ENCODE measurements around the gene PDCD2L. TPM values are rescaled to one million over a fixed set of nuclear protein-coding genes. Genes with fewer than 3 reads are reported as not detected.
"Not testable (repeated sequence)": the region's sequence is repeated elsewhere in the genome, so short reads cannot be mapped to it uniquely, and the experiment has no call there.

The PDCD2L gene
- polyA plus RNA-seq, 1 donor from 2014 or later: 47.5 TPM

GRCh38 chr19:34459614-34460013 is 55.4 kb downstream of the PDCD2L start:
- TF ChIP-seq EZH2 (IDR thresholded peaks at IDR 0.05; ENCODE audit: borderline replicate concordance, insufficient read depth, low read length, poor library complexity, severe bottlenecking): no peak
- no peak for TF ChIP-seq CTCF (IDR thresholded peaks at IDR 0.05; ENCODE audit: poor library complexity, severe bottlenecking)
- no peak for TF ChIP-seq MXI1 (conservative IDR thresholded peaks at IDR 0.05; ENCODE audit: poor library complexity, severe bottlenecking)
- no peak for TF ChIP-seq TAF1 (IDR thresholded peaks at IDR 0.05; ENCODE audit: low read depth)
- no peak for TF ChIP-seq RAD21 (conservative IDR thresholded peaks at IDR 0.05)
- TF ChIP-seq REST (IDR thresholded peaks at IDR 0.05; ENCODE audit: borderline replicate concordance): no peak
- TF ChIP-seq POLR2AphosphoS5 (IDR thresholded peaks at IDR 0.05): no peak
- H3K36me3 ChIP-seq (ENCODE audit: insufficient read depth, low read length): no peaks in the 10 kb centered on the region
- H3K79me2 ChIP-seq (replicated peaks; ENCODE audit: insufficient read depth, low read length): no peaks in the 10 kb centered on the region
- no peak overlapping the region for H2AFZ ChIP-seq (ENCODE audit: low read depth, low read length)
- no peaks in the 10 kb centered on the region for H3K9me2 ChIP-seq (ENCODE audit: insufficient read depth, low read length)
- H3K4me2 ChIP-seq (ENCODE audit: low read length): no peak overlapping the region
- no peaks in the 10 kb centered on the region for H3F3A ChIP-seq (ENCODE audit: insufficient read depth, low read length, poor library complexity, severe bottlenecking)
- H3K9ac ChIP-seq (ENCODE audit: low read length): no peak overlapping the region
- H4K20me1 ChIP-seq (ENCODE audit: insufficient read depth): no peaks in the 10 kb centered on the region
- H3K27me3 ChIP-seq (ENCODE audit: insufficient read depth, low read depth, low read length): no peaks in the 10 kb centered on the region
- no peak overlapping the region for H3K4me3 ChIP-seq (ENCODE audit: low read length)
- H3K27ac ChIP-seq (ENCODE audit: low read length): no peak overlapping the region
- no peaks in the 10 kb centered on the region for H3K9me3 ChIP-seq (ENCODE audit: low read length)

GRCh38 chr19:34461375-34462100 is 57.3 kb downstream of the PDCD2L start:
- TF ChIP-seq EZH2 (IDR thresholded peaks at IDR 0.05; ENCODE audit: borderline replicate concordance, insufficient read depth, low read length, poor library complexity, severe bottlenecking): no peak
- no peak for TF ChIP-seq RAD21 (conservative IDR thresholded peaks at IDR 0.05)
- no peak for TF ChIP-seq MXI1 (conservative IDR thresholded peaks at IDR 0.05; ENCODE audit: poor library complexity, severe bottlenecking)
- no peak for TF ChIP-seq POLR2AphosphoS5 (IDR thresholded peaks at IDR 0.05)
- no peak for TF ChIP-seq CTCF (IDR thresholded peaks at IDR 0.05; ENCODE audit: poor library complexity, severe bottlenecking)
- no peak for TF ChIP-seq TAF1 (IDR thresholded peaks at IDR 0.05; ENCODE audit: low read depth)
- TF ChIP-seq EP300 (conservative IDR thresholded peaks at IDR 0.05; ENCODE audit: poor library complexity, severe bottlenecking): no peak
- no peak for TF ChIP-seq REST (IDR thresholded peaks at IDR 0.05; ENCODE audit: borderline replicate concordance)
- no peak for TF ChIP-seq SMC3 (conservative IDR thresholded peaks at IDR 0.05; ENCODE audit: poor library complexity)
- H4K20me1 ChIP-seq (ENCODE audit: insufficient read depth): no peaks in the 10 kb centered on the region
- H3K79me2 ChIP-seq (replicated peaks; ENCODE audit: insufficient read depth, low read length): no peaks in the 10 kb centered on the region
- H3K27ac ChIP-seq (ENCODE audit: low read length): no peak overlapping the region
- no peaks in the 10 kb centered on the region for H3K27me3 ChIP-seq (ENCODE audit: insufficient read depth, low read depth, low read length)
- H3K36me3 ChIP-seq (ENCODE audit: insufficient read depth, low read length): no peaks in the 10 kb centered on the region
- no peak overlapping the region for H3K4me2 ChIP-seq (ENCODE audit: low read length)
- no peak overlapping the region for H2AFZ ChIP-seq (ENCODE audit: low read depth, low read length)
- H3K9ac ChIP-seq (ENCODE audit: low read length): no peak overlapping the region
- H3K9me2 ChIP-seq (ENCODE audit: insufficient read depth, low read length): no peaks in the 10 kb centered on the region
- H3K9me3 ChIP-seq (ENCODE audit: low read length): no peaks in the 10 kb centered on the region
- H3K4me3 ChIP-seq (ENCODE audit: low read length): no peak overlapping the region
- H3F3A ChIP-seq (ENCODE audit: insufficient read depth, low read length, poor library complexity, severe bottlenecking): no peaks in the 10 kb centered on the region

- H3K9ac ChIP-seq (ENCODE audit: low read length); H3K9me2 ChIP-seq (ENCODE audit: insufficient read depth, low read length); H3K4me3 ChIP-seq (ENCODE audit: low read length); H3K79me2 ChIP-seq (replicated peaks; ENCODE audit: insufficient read depth, low read length); H2AFZ ChIP-seq (ENCODE audit: low read depth, low read length); H4K20me1 ChIP-seq (ENCODE audit: insufficient read depth); H3F3A ChIP-seq (ENCODE audit: insufficient read depth, low read length, poor library complexity, severe bottlenecking); H3K27me3 ChIP-seq (ENCODE audit: insufficient read depth, low read depth, low read length); H3K4me2 ChIP-seq (ENCODE audit: low read length); H3K27ac ChIP-seq (ENCODE audit: low read length); H3K9me3 ChIP-seq (ENCODE audit: low read length): not testable (repeated sequence)
- peaks cover 10% of the 10 kb centered on the region for H3K36me3 ChIP-seq (ENCODE audit: insufficient read depth, low read length)
Observed at GRCh38 chr19:34464785-34465184, 60.6 kb downstream of the PDCD2L start.
